A549 treated with Hydrocortisone at 1 μM for 4 hours (cell line): ENCODE data around the gene MDK. TPM values are rescaled to one million over a fixed set of nuclear protein-coding genes. Genes with fewer than 3 reads are reported as not detected.

Source experiments
- total RNA-seq: library from RNA; stranded (reverse); fragments of 200-300 nt; extraction: Qiagen RNA extraction; gene quantifications from 5 replicates; pipeline ENCODE4 v1.2.3, GENCODE V29; 2022

Gene MDK, protein sequence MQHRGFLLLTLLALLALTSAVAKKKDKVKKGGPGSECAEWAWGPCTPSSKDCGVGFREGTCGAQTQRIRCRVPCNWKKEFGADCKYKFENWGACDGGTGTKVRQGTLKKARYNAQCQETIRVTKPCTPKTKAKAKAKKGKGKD
- total RNA-seq = 13.3 to 20.6 TPM (median 19.0 TPM) in 5 replicates

DNA sequence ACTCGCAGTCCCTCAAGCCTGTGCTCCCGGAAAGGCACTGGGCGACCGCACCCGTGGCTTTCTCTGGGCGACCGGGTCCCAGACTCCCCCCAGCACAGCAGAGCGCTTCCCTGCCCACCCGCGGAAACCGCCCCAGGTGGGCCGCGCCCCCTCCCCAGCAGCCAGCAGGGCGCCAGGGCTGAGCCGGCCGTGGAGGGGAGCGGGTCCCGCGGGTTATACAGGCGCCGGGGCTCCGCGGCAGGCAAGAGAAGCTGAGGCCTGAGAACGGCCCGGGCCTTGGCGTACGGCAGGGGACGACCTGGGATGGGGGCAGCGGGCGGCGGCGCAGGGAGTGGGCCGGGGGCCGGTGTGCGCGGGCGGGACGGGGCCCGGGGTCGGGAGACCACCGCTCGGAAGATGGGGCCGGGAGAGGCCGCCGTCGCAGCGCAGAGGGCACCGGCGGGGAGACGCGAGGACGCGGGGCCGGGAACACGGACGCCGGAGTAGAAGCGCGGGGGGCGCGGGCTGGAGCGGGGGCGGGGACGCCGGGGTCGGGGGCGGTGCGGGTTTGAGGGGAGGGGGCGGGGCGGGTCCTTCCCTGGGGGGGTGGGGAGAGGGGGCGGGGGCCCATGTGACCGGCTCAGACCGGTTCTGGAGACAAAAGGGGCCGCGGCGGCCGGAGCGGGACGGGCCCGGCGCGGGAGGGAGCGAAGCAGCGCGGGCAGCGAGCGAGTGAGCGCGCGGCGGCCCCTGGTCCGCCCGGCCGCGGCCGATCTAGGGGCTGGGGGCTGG is at the start of gene MDK:
Gene MDK, plus strand, starts transcription at position 622 of the 771 bp plus-strand sequence. CDS start 389 bp downstream, outside the sequence.

DNA sequence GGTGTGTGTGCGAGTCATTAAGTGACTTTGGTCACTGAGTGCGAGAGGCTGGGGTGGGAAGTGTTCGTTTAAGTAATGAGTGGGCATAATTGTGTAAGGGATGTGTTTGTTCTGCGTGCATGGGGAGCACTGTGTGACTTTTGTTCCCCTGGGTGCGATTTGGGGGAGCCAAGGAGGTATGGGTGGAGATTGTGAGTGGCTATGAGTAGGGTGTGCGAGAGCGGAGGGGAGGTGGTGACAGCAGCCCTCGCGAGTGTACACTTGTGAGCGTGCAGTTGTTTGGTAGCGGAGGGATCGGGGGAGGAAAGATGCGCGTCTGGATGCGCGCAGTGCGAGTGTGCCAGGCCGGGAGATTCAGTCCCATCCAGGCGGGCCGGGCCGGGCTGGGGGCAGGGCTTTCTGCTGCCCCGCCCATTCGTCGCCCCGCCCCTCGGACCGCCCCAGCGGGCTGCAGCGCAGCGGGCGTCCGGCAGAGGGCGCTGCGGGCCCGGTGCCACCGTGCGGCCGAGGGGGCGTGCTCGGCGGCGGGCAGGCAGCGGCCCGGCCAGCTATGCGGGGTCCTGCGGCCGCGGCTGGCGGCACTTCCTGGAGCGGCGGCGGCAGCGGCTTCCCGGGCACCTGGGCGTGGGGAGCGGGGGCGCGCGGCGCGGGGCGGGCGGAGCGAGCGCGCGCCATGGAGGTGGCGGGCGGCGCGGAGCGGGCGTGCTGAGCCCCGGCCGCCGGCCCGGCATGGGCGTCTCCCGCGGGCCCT is 34.4 kb upstream of the MDK start, which contains the start of gene DGKZ:
Gene DGKZ, plus strand, starts transcription at position 578 of the 751 bp plus-strand sequence. CDS start 197 bp downstream, outside the sequence.

DNA sequence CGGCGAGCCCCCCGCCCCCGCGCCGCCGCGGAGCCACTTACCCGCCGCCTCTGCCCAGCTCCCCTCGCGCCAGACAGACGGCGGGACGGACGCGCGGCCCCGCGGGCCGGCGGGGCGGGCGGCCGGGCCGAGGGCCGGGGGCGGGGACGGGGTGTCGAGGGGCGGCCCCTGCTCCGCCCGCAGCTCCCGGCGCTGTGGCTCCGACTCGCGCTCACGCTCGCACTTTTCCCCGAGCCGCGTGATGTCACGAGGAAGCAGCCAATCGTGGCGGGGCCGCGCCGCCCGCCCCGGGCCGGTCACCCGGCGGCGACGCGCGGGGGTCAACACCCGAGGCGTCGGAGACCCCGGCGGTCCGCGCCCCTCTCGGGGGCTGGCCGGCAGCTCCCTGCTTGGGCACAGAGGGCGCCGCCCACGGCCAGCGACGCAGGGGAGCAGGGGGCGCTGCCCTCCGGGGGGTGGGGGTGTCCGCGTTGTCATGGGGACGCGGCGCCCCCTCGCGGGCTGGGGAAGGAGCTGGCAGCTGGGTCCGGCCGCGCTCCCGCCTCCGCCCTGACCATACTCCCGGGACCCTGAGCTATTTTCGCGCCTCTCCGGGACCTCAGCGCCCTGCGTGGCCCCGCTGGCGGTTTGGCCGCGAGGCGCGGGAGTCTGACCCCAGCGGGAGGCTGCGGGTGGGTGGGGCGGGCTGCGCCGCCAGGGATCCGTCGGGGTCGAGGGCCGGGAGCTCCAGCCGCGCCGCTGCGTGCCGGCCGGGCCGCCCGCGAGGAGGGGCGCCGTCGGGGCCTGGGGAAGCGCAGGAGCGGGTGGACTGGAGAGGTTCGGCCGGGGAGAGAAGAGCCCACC is 10.3 kb downstream of the MDK start, which contains the start of gene CHRM4:
Gene CHRM4, minus strand, starts transcription at position 199 of the 843 bp plus-strand sequence. CDS start 5,219 bp downstream, outside the sequence.

Other genes with a start within 250 kb of the MDK start
- 3.7 to 5.3 TPM (median 4.5 TPM) in 5 replicates for gene CREB3L1, start 104.0 kb upstream of the MDK start, total RNA-seq
- 43.3 to 50.5 TPM (median 47.1 TPM) in 5 replicates for gene DGKZ, start 34.2 kb upstream of the MDK start, total RNA-seq
- 0.25 to 0.86 TPM (median 0.55 TPM) in 5 replicates for gene CHRM4, start 10.1 kb downstream of the MDK start, total RNA-seq
- 14.2 to 17.3 TPM (median 14.3 TPM) in 5 replicates for gene AMBRA1, start 212.4 kb downstream of the MDK start, total RNA-seq
- 5.2 to 7.7 TPM (median 5.8 TPM) in 5 replicates for gene HARBI1, start 235.6 kb downstream of the MDK start, total RNA-seq
- gene ATG13, start 235.9 kb downstream of the MDK start, total RNA-seq = 48.4 to 58.5 TPM (median 52.2 TPM) in 5 replicates